ENCODE data around the gene LAMC3.

DNA sequence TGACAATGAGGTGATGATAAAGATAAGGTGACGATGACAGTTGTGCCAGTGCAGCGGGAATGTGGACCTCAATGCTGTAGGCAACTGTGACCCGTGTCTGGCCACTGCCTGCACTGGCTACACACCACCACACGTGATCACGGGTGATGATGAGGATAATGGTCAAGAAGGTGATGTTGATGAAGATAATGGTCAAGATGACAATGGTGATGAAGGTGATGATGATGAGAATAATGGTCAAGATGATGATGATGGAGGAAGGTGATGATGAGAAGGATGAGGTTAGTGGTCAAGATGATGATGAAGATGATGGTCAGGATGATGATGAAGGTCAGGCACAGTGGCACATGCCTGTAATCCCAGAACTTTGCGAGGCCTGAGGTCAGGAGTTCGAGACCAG lies 56.6 kb downstream of the LAMC3 start:
- TF ChIP-seq LEF1 (IDR thresholded peaks at IDR 0.05; ENCODE audit: borderline replicate concordance) (no peak), ELF4 (IDR thresholded peaks at IDR 0.05) (no peak), SUZ12 (IDR thresholded peaks at IDR 0.05) (no peak), ARNT (IDR thresholded peaks at IDR 0.05) (no peak), ZNF384 (IDR thresholded peaks at IDR 0.05) (no peak), BHLHE40 (IDR thresholded peaks at IDR 0.05; ENCODE audit: borderline replicate concordance) (no peak), SP1 (IDR thresholded peaks at IDR 0.05) (no peak), L3MBTL2 (conservative IDR thresholded peaks at IDR 0.05) (no peak), FOXM1 (IDR thresholded peaks at IDR 0.05; ENCODE audit: borderline replicate concordance) (no peak)
- TF ChIP-seq, protein P1, sequence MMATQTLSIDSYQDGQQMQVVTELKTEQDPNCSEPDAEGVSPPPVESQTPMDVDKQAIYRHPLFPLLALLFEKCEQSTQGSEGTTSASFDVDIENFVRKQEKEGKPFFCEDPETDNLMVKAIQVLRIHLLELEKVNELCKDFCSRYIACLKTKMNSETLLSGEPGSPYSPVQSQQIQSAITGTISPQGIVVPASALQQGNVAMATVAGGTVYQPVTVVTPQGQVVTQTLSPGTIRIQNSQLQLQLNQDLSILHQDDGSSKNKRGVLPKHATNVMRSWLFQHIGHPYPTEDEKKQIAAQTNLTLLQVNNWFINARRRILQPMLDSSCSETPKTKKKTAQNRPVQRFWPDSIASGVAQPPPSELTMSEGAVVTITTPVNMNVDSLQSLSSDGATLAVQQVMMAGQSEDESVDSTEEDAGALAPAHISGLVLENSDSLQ (IDR thresholded peaks at IDR 0.05), result no peak

Measured in HEK293T (cell line).